IPS DF 4.7 (cell line): Measurements from ENCODE around the gene NLRP9.
"Not testable (repeated sequence)": the region's sequence is repeated elsewhere in the genome, so short reads cannot be mapped to it uniquely, and the experiment has no call there.

Source experiments
- DNase-seq: peaks from one replicate; pipeline ENCODE4 v3.0.0-alpha.2; 2013; ENCODE audit warnings: low spot score; ENCODE audit errors: extremely low read depth

Gene NLRP9

GRCh38 chr19:55738302-55738701 lies at the start of gene NLRP9:
NLRP9 (minus strand) TSS chr19:55738402; CDS start chr19:55738374, 28 bp downstream.
- DNase-seq, result no peak

GRCh38 chr19:55781112-55781511 lies 42.9 kb upstream of the NLRP9 start:
- no peak for DNase-seq

GRCh38 chr19:55778331-55778730 lies 40.1 kb upstream of the NLRP9 start:
- DNase-seq, result no peak

GRCh38 chr19:55777528-55777927 lies 39.3 kb upstream of the NLRP9 start:
- peak; percentile 3 for DNase-seq

DNA sequence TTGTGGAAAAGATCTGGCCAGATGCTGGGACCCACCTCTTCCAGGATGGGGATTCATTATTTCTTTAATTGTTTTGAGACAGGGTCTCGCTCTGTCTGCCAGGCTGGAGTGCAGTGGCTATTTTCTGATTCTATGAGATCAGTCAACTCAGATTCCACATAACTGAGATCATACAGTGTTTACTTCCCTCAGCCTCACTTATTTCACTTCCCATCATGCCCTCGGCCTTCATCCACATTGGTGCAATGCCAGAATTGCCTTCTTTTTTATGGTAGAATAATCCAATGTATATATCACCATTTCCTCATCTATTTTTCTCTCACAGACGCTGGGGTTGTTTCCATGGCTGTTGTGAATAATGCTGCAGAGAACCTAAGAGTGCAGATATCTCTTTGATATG lies 31.4 kb upstream of the NLRP9 start:
- DNase-seq, result not testable (repeated sequence)

GRCh38 chr19:55768818-55769217 lies 30.6 kb upstream of the NLRP9 start, which contains the start of gene RFPL4AL1:
RFPL4AL1 (plus strand) TSS chr19:55769118; CDS start chr19:55771805, 2,687 bp downstream.
- not testable (repeated sequence) for DNase-seq

DNA sequence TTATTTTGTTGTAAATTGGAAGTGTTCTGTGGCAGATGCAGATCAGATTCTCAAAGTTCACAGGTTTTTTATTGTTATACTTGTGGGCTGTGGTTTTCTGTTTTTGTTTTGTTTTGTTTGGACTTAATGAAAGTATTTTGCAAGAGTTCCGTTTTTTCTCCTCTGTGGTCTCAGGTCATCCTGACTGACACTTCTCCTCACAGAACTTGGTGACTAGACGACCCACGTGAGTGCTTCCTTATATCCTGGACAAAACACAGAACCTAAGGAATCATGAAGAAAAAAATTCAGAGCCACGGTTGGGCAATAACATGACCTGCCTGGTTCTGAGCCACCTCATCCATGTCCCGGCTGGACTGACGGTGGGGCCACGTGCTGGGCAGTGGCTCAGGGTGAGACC lies 28.3 kb upstream of the NLRP9 start:
- no peak for DNase-seq

- not testable (repeated sequence) for DNase-seq
These were observed 20.6 kb upstream of the NLRP9 start, which contains the start of gene RFPL4A for GRCh38 chr19:55758797-55759196. RFPL4A (plus strand) TSS chr19:55759097; CDS start chr19:55761801, 2,704 bp downstream.

DNA sequence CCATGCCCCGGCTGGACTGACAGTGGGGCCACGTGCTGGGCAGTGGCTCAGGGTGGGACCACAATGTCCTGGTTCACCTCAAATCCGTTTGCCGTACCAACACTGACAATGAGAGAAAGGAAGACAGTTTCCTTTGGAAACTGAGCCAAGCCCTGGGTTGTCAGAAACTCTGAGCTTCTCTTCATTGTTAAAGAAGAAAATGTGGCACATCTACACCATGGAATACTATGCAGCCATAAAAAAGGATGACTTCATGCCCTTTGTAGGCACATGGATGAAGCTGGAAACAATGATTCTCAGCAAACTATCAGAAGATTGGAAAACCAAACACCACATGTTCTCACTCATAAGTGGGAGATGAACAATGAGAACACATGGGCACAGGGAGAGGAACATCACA lies 18.6 kb upstream of the NLRP9 start:
- DNase-seq, result not testable (repeated sequence)

DNA sequence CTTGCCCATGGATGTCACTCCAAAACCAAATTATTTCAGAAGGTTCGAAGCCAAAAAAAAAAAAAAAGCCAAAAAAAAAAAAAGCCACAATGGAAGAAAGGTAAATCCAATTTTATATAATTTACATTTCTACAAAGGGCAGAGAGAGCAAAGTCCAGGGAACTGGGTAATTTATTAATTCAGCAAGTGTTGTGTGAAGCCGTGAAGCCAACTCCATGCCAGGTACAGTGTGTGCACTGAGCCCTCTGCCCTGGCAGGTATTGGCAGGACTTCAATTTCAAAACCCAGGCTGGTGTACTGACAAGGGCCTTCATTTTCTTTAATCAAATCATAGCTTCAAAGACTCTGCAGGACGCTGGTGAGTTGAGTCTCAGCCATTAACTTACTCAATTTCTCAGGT lies 15.2 kb upstream of the NLRP9 start:
- no peak for DNase-seq

DNA sequence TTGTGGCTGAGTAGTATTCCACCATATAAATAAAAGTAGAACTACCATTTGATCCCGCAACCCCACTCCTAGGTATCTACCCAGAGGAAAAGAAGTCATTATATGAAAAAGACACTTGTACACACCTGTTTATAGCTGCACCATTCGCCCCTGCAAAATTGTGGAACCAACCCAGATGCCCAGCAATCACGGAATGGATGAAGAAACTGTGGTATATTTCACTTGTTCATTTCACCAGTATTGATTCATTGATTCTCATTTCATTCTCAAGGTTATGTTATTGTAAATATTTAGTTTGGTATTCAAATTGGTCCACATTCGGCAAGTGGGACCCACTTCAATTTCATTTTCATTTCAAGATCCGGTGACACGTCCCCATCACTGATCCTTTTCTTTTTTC lies 12.5 kb upstream of the NLRP9 start:
- no peak for DNase-seq

DNA sequence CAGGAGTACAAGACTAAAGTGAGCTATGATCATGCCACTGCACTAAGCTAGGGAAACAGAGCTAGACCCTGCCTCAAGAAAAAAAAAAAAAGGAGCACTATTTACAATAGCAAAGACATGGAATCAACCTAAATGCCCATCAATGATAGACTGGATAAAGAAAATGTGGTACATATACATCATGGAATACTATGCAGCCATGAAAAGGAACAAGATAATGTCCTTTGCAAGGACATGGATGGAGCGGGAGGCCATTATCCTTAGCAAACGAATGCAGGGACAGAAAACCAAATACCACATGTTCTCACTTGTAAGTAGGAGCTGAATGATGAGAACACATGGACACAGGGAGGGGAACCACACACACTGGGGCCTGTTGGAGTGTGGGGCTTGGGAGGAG lies 7.8 kb downstream of the NLRP9 start:
- not testable (repeated sequence) for DNase-seq

DNA sequence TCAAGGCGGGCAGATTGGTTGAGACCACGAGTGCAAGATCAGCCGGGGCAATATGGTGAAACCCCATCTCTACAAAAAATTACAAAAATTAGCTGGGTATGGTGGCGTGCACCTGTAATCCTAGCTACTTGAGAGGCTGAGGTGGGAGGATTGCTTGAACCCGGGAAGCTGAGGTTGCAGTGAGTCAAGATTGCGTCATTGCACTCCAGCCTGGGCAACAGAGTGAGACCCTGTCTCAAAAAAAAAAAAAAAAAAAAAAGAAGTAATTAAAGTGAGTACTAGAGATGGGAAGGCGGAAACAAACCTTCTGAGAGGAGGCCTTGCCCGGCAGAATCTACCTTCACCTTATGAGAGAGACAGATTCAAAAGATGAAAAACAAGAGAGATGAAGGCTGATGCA lies 14.7 kb downstream of the NLRP9 start:
- no peak for DNase-seq

- DNase-seq, result no peak
These were observed 17.4 kb downstream of the NLRP9 start for GRCh38 chr19:55720801-55721200.

DNA sequence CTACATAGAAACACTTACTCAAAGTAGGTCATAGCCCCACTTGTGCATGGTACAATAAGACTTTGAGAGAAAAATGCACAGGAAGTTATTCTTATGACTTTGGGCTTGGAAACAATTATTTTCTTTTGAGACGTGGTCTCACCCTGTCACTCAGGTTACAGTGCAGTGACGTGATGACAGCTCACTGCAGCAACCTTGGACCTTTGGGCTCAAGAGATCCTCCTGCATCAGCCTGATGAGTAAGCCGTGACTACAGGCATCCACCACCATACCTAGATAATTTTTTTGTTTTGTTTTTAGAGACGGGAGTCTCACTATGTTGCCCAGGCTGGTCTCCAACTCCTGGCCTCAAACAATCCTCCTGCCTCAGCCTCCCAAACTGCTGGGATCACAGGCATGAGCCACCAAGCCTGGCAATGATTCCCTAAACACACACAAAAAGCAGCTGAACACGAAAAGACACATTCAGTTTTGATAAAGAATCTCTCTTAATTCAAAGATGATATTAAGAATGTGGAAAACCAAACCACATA lies 17.9 kb downstream of the NLRP9 start:
- DNase-seq, result no peak

- DNase-seq, result not testable (repeated sequence)
These were observed 20.1 kb downstream of the NLRP9 start for GRCh38 chr19:55717879-55718711.

DNA sequence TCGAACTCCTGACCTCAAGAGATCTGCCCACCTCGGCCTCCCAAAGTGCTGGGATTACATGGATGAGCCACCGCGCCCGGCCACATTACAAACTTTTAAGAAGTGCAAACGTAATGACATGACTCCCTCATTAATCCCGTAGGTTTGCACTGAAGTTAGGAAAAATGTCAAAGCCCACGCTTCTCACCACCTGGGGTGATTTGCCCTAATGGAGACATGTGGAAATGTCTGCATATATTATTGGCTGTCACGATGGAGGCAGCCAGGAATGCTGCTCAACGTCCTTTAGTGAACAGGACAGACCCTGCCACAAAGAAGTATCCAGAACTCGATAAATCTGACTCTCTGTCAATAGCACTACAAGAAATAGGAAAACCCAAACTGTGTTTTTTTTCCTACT lies 21.0 kb downstream of the NLRP9 start:
- no peak for DNase-seq

GRCh38 chr19:55716531-55716930 lies 21.7 kb downstream of the NLRP9 start:
- no peak for DNase-seq

DNA sequence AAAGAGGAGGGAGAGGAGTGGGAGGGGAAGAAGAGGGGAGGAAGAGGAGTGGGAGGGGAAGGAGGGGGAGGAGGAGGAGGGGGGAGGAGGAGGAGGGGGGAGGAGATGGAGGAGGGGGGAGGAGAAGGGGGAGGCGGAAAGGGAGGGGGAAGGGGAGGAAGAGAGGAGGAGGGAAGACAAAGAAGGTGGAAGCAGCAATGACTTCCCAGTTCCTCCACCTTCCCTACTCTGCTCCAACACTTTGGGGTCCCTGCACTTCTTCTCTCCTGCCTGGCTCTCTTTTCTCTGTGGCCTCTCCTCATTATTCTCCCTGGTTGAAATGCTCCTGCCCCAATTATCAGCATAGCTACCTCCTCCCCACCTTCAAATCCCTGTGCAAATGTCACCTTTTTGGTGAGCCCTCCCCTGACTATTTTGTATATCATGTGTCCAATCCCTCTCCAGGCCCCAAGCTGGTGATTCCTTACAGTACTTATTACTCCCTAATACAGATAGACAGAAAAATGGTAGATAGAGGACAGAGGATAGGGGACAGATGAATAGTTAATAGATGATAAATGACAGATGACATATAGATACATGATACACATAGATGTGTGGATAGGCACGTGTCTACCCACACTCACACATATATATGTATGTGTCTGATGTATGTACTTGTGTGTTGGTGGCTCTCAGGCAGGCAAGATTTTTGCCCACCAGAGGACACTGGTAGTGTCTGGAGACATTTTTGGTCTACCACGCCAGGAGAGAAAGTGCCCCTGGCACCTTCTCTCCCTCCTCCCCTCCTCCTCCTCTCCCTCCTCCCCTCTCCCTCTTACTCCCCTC lies 25.2 kb downstream of the NLRP9 start:
- no peak for DNase-seq

- no peak for DNase-seq
These were observed 26.5 kb downstream of the NLRP9 start for GRCh38 chr19:55711719-55712118.

GRCh38 chr19:55705972-55706371 lies 32.2 kb downstream of the NLRP9 start:
- DNase-seq, result no peak
